H1 (cell line): Measurements from ENCODE around the gene ARHGAP35. TPM values are rescaled to one million over a fixed set of nuclear protein-coding genes. Genes with fewer than 3 reads are reported as not detected.

Experiments used
- CTCF ChIA-PET: fragments of 300-600 bp; sonication (Branson Sonifier 250); formaldehyde crosslinking; loops from one replicate; lab custom pipeline; 2021; ENCODE audit not compliant: partially characterized antibody; lab: Charles Lee
- POLR2A ChIA-PET: fragments of 300-600 bp; sonication (Branson Sonifier 250); formaldehyde crosslinking; loops from one replicate; lab custom pipeline; 2021; ENCODE audit warnings: inconsistent platforms; ENCODE audit not compliant: partially characterized antibody; lab: Charles Lee
- DNase-seq, 2 experiments: peaks; one replicate each; pipeline versions ENCODE4 v3.0.0 to v3.0.0-alpha.2; 2010 to 2022; ENCODE audit warnings: low spot score in 2 of 2, low read depth in 1 of 2, mixed read lengths in 1 of 2
- FAIRE-seq: peaks from 2 replicates; lab custom pipeline; 2011; peaks lifted over from hg19 to GRCh38; lab: Jason Lieb, UNC
- H2AFZ ChIP-seq: 2 replicates; pipeline ENCODE4 v1.8.1; 2012; ENCODE audit warnings: low read length, inconsistent platforms
- H2AK5ac ChIP-seq: 2 replicates; pipeline ENCODE4 v1.6.1; 2013; ENCODE audit warnings: low read depth, low read length
- H2BK120ac ChIP-seq: replicated peaks from 2 replicates; pipeline ENCODE3; 2013; ENCODE audit warnings: low read depth, low read length, inconsistent platforms
- H2BK12ac ChIP-seq: 2 replicates; pipeline ENCODE4 v1.6.1; 2013; ENCODE audit warnings: low read depth, low read length
- H2BK15ac ChIP-seq: 2 replicates; pipeline ENCODE4 v1.6.1; 2013; ENCODE audit warnings: low read length
- H2BK20ac ChIP-seq: 2 replicates; pipeline ENCODE4 v1.6.1; 2013; ENCODE audit warnings: low read length
- H2BK5ac ChIP-seq: 2 replicates; pipeline ENCODE4 v1.6.1; 2013; ENCODE audit warnings: low read depth, low read length
- H3K14ac ChIP-seq: 2 replicates; pipeline ENCODE4 v1.6.1; 2013; ENCODE audit warnings: inconsistent platforms; ENCODE audit not compliant: insufficient read length
- H3K18ac ChIP-seq: 2 replicates; pipeline ENCODE4 v1.6.1; 2013; ENCODE audit warnings: low read length; ENCODE audit errors: extremely low read depth
- H3K23ac ChIP-seq: 2 replicates; pipeline ENCODE4 v1.6.1; 2013; ENCODE audit warnings: inconsistent platforms; ENCODE audit not compliant: insufficient read length
- H3K23me2 ChIP-seq: 2 replicates; pipeline ENCODE4 v1.6.1; 2013; ENCODE audit warnings: low read depth, low read length
- H3K27ac ChIP-seq: 2 replicates; pipeline ENCODE4 v1.6.1; 2011; ENCODE audit warnings: low read depth, low read length, inconsistent platforms
- H3K27me3 ChIP-seq, 4 experiments: replicated peaks in 1 of 4; 1 replicate in 1 of 4; 2 replicates in 3 of 4; pipeline versions ENCODE4 v1.6.1 to v1.8.1; 2011 to 2013; ENCODE audit warnings: low read length in 3 of 4, mild to moderate bottlenecking in 3 of 4, inconsistent platforms in 2 of 4, mixed read lengths in 2 of 4, moderate library complexity in 1 of 4; ENCODE audit not compliant: control insufficient read depth in 3 of 4, insufficient read depth in 3 of 4; ENCODE audit errors: extremely low read depth in 1 of 4
- H3K36me3 ChIP-seq, 4 experiments: 2 replicates each; pipeline versions ENCODE4 v1.6.1 to v1.8.1; 2011 to 2013; ENCODE audit warnings: mild to moderate bottlenecking in 4 of 4, low read length in 3 of 4, moderate library complexity in 2 of 4, control low read depth in 1 of 4, inconsistent platforms in 1 of 4; ENCODE audit not compliant: insufficient read depth in 4 of 4, control insufficient read depth in 2 of 4
- H3K4ac ChIP-seq: replicated peaks from 2 replicates; pipeline ENCODE3; 2013; ENCODE audit warnings: low read length, low read depth, mixed read lengths, inconsistent platforms; ENCODE audit not compliant: insufficient read length
- H3K4me1 ChIP-seq, 4 experiments: replicated peaks in 1 of 4; 1 replicate in 1 of 4; 2 replicates in 3 of 4; pipeline versions ENCODE4 v1.6.1 to v1.8.1; 2011 to 2013; ENCODE audit warnings: low read length in 3 of 4, inconsistent platforms in 2 of 4, mixed read lengths in 1 of 4; ENCODE audit not compliant: insufficient read depth in 4 of 4, control insufficient read depth in 3 of 4
- H3K4me2 ChIP-seq, 2 experiments: 2 replicates each; pipeline versions ENCODE4 v1.6.1 to v1.8.1; 2011 to 2013; ENCODE audit warnings: low read depth in 2 of 2, low read length in 2 of 2, control low read depth in 1 of 2, inconsistent platforms in 1 of 2, mild to moderate bottlenecking in 1 of 2; ENCODE audit not compliant: insufficient read depth in 1 of 2
- H3K4me3 ChIP-seq, 4 experiments: fragments of 200-600, 300-600 bp in 1 of 4; sonication (generic), shearing (Covaris generic), sonication (Bioruptor Twin) in 1 of 4; 2 replicates each; pipeline versions ENCODE4 v1.5.1 to v1.8.1; 2011 to 2016; ENCODE audit warnings: low read length in 4 of 4, low read depth in 3 of 4, control low read depth in 2 of 4, inconsistent platforms in 2 of 4, mild to moderate bottlenecking in 2 of 4, mixed read lengths in 1 of 4, moderate library complexity in 1 of 4; ENCODE audit not compliant: insufficient read depth in 2 of 4; ENCODE audit errors: extremely low read depth in 1 of 4
- H3K56ac ChIP-seq: replicated peaks from 2 replicates; pipeline ENCODE3; 2013; ENCODE audit warnings: low read depth, mild to moderate bottlenecking, mixed read lengths, low read length, inconsistent platforms; ENCODE audit not compliant: insufficient read length
- H3K79me1 ChIP-seq: 2 replicates; pipeline ENCODE4 v1.6.1; 2013; ENCODE audit warnings: low read depth, low read length, control low read depth
- H3K79me2 ChIP-seq, 2 experiments: 2 replicates each; pipeline versions ENCODE4 v1.6.1 to v1.8.1; 2012 to 2013; ENCODE audit warnings: low read length in 2 of 2, mild to moderate bottlenecking in 2 of 2, inconsistent platforms in 1 of 2; ENCODE audit not compliant: insufficient read depth in 2 of 2, control insufficient read depth in 1 of 2
- H3K9ac ChIP-seq, 4 experiments: replicated peaks in 1 of 4; 1 replicate in 1 of 4; 2 replicates in 3 of 4; pipeline versions ENCODE4 v1.6.1 to v1.8.1; 2011 to 2013; ENCODE audit warnings: low read depth in 3 of 4, low read length in 3 of 4, control low read depth in 2 of 4, mild to moderate bottlenecking in 2 of 4, moderate library complexity in 2 of 4, inconsistent platforms in 1 of 4; ENCODE audit errors: extremely low read depth in 1 of 4
- H3K9me3 ChIP-seq, 2 experiments: 2 replicates each; pipeline versions ENCODE4 v1.6.1 to v1.8.1; 2012 to 2013; ENCODE audit warnings: mild to moderate bottlenecking in 2 of 2, moderate library complexity in 2 of 2, control low read depth in 1 of 2, inconsistent platforms in 1 of 2, low read depth in 1 of 2, low read length in 1 of 2, mixed read lengths in 1 of 2; ENCODE audit not compliant: insufficient read depth in 2 of 2
- H4K20me1 ChIP-seq, 2 experiments: replicated peaks in 1 of 2; 2 replicates each; pipeline versions ENCODE3 to v1.8.1; 2011 to 2013; ENCODE audit warnings: inconsistent platforms in 2 of 2, low read length in 2 of 2, mild to moderate bottlenecking in 1 of 2; ENCODE audit not compliant: insufficient read depth in 2 of 2, control insufficient read depth in 1 of 2
- H4K5ac ChIP-seq: 2 replicates; pipeline ENCODE4 v1.6.1; 2013; ENCODE audit warnings: low read length, low read depth, mixed read lengths, inconsistent platforms; ENCODE audit not compliant: insufficient read length
- H4K8ac ChIP-seq: 2 replicates; pipeline ENCODE4 v1.8.0; 2013; ENCODE audit warnings: mild to moderate bottlenecking, moderate library complexity, low read length, inconsistent platforms; ENCODE audit not compliant: insufficient read depth; ENCODE audit errors: extremely low read depth
- H4K91ac ChIP-seq: replicated peaks from 2 replicates; pipeline ENCODE3; 2013; ENCODE audit warnings: low read length, mixed read lengths, inconsistent platforms; ENCODE audit not compliant: insufficient read length
- KDM1A ChIP-seq: fragments of 200-600, 300-600 bp; sonication (generic); IDR thresholded peaks from 2 replicates; pipeline ENCODE4 v1.7.1; 2016; ENCODE audit warnings: mild to moderate bottlenecking, low read length, borderline replicate concordance
- MAX ChIP-seq: IDR thresholded peaks from 2 replicates; pipeline ENCODE4 v1.6.1; 2012; ENCODE audit warnings: inconsistent platforms
- TAF1 ChIP-seq: IDR thresholded peaks from 2 replicates; pipeline ENCODE4 v1.6.1; 2011; ENCODE audit warnings: mild to moderate bottlenecking, low read depth, low read length
- WGBS, 2 experiments: shearing (Covaris generic) in 1 of 2; methylation state at CpG; one replicate each; pipeline versions ENCODE4 v1.1.6 to v1.1.7; 2013 to 2015; ENCODE audit warnings: low lambda C conversion rate in 2 of 2, mixed read lengths in 2 of 2, inconsistent platforms in 1 of 2, low coverage in 1 of 2, missing lambda C conversion rate in 1 of 2; ENCODE audit not compliant: insufficient replicate concordance in 2 of 2, insufficient coverage in 1 of 2, insufficient read length in 1 of 2; ENCODE audit errors: extremely low coverage in 1 of 2, missing lambda C conversion rate in 1 of 2; 5-methylcytosine and 5-hydroxymethylcytosine counted together
- polyA plus RNA-seq, 7 experiments: library from polyadenylated mRNA; depleted of rRNA in 3 of 7; stranded (reverse) in 5 of 7; unstranded in 2 of 7; fragments of >200 nt in 5 of 7; fragments of 200-250 nt in 2 of 7; gene quantifications; 1 replicate in 5 of 7; 2 replicates in 1 of 7; 4 replicates in 1 of 7; pipeline versions ENCODE4 v1.2.1 to v1.2.3, GENCODE V29; 2011 to 2013; ENCODE audit warnings: missing spikeins in 2 of 7, mixed read lengths in 2 of 7
- total RNA-seq: library from RNA; stranded (reverse); fragmentation: NEBNext Ultra II Directional; extraction: Animal tissue kit (Norgen Biotek cat#: 25700); gene quantifications from 2 replicates; pipeline ENCODE4 v1.2.1, GENCODE V29; 2021

Gene ARHGAP35
- total and polyA plus RNA-seq, 2 of the 8 experiments (the other 6 are each of a cell fraction or from before 2014, with no cell fraction given): 29.7 to 64.5 TPM

- Histone ChIP-seq H2BK15ac (no peak overlapping the region), H3K36me3 (no peaks in the 10 kb centered on the region), H4K5ac (no peak overlapping the region), H4K20me1 (no peaks in the 10 kb centered on the region), H2BK20ac (no peak overlapping the region), H2BK12ac (0 out of 2 replicates have a peak overlapping the region, but pooled peaks have one; percentile 23), H3K27ac (no peak overlapping the region), H3K56ac (no peak overlapping the region), H3K4me2 (no peak overlapping the region), H2BK120ac (no peak overlapping the region), H3K79me1 (no peaks in the 10 kb centered on the region), H4K91ac (no peak overlapping the region), H3K4ac (no peak overlapping the region), H3K4me1 (peaks cover 0 to 4% (median 1%) of the 10 kb centered on the region in 4 experiments; a peak in 1 of 7 replicates), H4K8ac (peak overlapping the region; percentile 84), H3K23me2 (no peaks in the 10 kb centered on the region; the same call in 1 of the 2 replicates), H3K4me3 (no peak overlapping the region), H2AFZ (peak overlapping the region; percentile 86; the same call in 1 of the 2 replicates), H3K18ac (no peak overlapping the region; the same call in 1 of the 2 replicates), H2BK5ac (no peak overlapping the region), H3K27me3 (no peaks in the 10 kb centered on the region), H3K9me3 (no peaks in the 10 kb centered on the region), H3K23ac (no peak overlapping the region), H3K9ac (no peak overlapping the region; a peak in 1 of 7 replicates), H3K79me2 (no peaks in the 10 kb centered on the region), H2AK5ac (no peak overlapping the region), H3K14ac (no peak overlapping the region)
- CTCF ChIA-PET: interaction anchor here (0.9 to 2.0 kb wide), 4 partner anchors 33 to 64 kb away, joined by 3 to 5 read pairs (median 5); no protein-coding TSS in a partner anchor
- POLR2A ChIA-PET: interaction anchor here (0.6 to 4.0 kb wide), 6 partner anchors 8 to 493 kb away, joined by 3 to 15 read pairs (median 8); partner anchors contain the start of gene SLC1A5
- DNase-seq (peak in 1 of 2 experiments; percentile 55), FAIRE-seq (no peak)
- TF ChIP-seq MAX (0 out of 2 replicates have a peak, but pooled peaks have one; percentile 11), KDM1A (no peak), TAF1 (0 out of 2 replicates have a peak, but pooled peaks have one; percentile 2)
- WGBS, 2 experiments: 77% methylated on average over 21 of the region's 24 CpGs; no CpG with 5 or more reads in 1 of the 2 experiments
Observed at GRCh38 chr19:46812977-46813838, 47.6 kb upstream of the ARHGAP35 start.
